PC-9 (cell line): Measurements from ENCODE around the gene PTX3.

ENCODE experiments used
- CTCF ChIP-seq: fragments of 200-600 bp; sonication (generic); conservative IDR thresholded peaks from 2 replicates; pipeline ENCODE4 v1.6.1; 2017; ENCODE audit warnings: mixed run types, antibody characterized with exemption, mild to moderate bottlenecking, moderate library complexity
- EZH2 ChIP-seq: fragments of 200-600 bp; sonication (generic); IDR thresholded peaks from 2 replicates; pipeline ENCODE4 v1.8.0; 2017; ENCODE audit warnings: antibody characterized with exemption, low read depth

- TF ChIP-seq EZH2: no peak
- TF ChIP-seq CTCF: no peak
Measured at GRCh38 chr3:157387708-157388435, 48.8 kb upstream of the PTX3 start.
